ENCODE measurements around the gene LPAR3.

Gene LPAR3

GRCh38 chr1:84773195-84773594 lies 119.8 kb downstream of the LPAR3 start:
- no peak for DNase-seq

DNA sequence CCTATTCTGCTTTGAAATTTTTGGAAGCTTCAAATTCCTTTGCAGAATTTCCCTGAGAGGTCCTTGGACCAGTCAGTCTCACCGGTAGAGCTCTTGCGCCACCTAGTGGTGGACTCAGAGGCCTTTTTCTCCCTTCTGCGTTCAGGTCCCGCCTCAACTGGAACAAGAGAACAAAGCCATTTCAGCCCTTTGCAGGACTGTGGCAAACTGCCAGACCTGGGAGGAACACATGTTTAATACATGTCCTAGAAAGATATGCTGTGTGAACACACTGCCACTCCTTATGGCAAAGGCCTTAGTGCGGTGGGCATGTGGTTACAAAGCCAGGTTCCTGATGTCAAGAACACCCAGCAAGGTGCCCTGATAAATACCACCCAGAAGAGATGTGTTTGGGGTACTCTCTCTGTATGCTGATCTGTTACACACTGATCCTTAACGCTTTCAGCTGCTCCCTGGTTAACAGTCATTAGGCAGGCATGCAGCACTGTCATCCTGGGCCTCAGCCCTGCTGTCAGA lies 120.5 kb downstream of the LPAR3 start:
- DNase-seq, result peak; percentile 77

DNA sequence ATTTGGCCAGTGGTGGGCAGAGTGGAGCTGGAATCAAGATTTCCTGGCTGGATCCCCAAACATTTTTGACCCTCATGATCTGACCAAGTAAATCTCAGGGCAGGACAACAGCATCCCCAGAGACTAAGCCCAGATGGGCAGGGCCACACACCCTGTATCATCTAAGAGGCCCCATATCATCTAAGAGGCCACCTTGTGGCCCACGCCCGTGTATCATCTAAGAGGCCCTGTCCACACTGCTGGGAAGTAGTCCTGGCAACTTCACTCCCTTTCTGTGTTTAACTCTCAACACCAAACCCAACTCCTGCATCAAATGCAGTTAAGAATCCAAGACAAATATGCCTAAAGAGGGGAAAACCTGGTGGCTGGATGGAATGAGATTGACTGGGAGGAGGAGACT lies 121.1 kb downstream of the LPAR3 start:
- no peak for DNase-seq

GRCh38 chr1:84770481-84770880 lies 122.5 kb downstream of the LPAR3 start:
- DNase-seq, result no peak

DNA sequence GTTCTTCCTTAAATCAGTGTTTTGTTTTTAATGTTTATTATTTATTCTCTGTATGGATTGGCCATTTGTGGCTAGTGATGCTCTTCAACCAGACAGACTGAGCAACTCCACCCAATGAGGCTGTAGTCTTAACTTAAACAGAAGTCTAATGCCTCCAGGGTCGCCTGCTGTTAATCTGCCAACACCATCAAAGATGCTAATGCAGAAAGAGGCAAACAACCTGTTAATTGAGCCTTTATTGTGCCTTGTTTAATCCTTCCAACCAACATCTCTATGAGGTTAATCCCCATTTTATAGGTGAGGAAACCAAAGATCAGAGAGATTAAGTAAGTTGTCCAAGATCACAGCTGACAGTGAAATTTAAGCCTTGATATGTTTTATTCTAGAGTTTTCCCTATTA lies 123.4 kb downstream of the LPAR3 start:
- DNase-seq, result no peak

DNA sequence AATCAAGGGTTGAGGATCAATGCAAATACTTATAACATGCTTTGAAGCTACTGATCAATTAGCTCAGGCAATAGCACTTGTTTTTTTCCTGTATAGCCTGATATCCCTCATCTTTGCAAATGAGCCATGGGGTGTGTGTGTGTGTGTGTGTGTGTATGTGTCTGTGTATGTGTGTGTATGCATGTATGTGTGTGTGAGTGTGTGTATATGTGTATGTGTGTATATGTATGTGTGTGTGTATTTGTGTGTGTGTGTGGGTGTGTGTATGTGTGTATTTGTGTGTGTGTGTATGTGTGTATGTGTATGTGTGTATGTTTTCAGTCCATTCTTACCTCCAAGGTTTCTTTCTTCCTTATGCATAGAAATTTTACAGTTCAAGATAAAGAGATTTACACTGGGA lies 124.4 kb downstream of the LPAR3 start:
- no peak for DNase-seq

DNA sequence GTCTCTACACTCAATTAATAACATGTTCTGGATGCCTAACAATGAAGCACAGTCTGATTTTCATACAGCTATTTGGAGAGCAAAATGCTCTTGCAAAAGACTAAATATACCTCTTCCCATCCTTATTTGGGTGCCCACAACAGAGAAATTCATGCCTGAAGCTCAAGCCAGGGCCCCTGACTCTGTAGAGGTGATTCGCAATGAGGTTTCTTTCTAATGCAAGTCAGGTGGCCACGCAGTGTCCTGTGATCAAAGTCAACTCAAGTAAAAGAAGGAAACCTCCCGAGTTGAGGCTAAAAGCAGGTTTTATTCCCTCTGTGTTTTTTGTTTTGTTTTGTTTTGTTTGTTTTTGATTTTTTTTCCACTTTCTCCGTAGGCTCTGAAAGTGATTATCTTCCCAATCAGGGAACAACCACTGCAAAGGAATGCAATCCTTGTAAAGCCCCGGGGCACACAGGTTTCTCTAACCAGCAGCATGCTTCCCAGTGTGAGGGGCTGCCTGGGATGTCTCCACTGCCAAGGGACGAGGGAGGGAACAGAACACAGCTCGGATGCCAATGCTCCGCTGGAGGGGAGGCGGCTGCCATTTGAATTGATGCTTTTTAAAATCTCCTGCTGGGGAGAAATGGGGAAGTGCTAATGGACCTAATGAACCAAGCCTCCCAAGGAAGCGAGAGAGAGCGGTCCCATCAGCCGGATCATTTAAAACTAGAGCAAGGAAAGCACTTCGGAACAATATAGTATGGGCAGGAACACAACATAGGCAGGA lies 128.9 kb downstream of the LPAR3 start:
- no peak for DNase-seq

- DNase-seq, result no peak
These were observed 130.3 kb downstream of the LPAR3 start for GRCh38 chr1:84762664-84763063.
